ENCODE results near the gene PTGDS. TPM values are rescaled to one million over a fixed set of nuclear protein-coding genes. Genes with fewer than 3 reads are reported as not detected.
A peak's percentile ranks its signal among the peaks of the same experiment; 100 is the strongest.

The PTGDS gene
- total RNA-seq, 4 donors from 2014 or later: 1.2 to 21.5 (median 7.8) TPM

GRCh38 chr9:137019891-137020683 is 42.8 kb downstream of the PTGDS start:
- Histone ChIP-seq H3K9me3 (no peaks in the 10 kb centered on the region), H3K4me3 (no peak overlapping the region), H3K27me3 (no peaks in the 10 kb centered on the region), H3K27ac (no peak overlapping the region), H3K4me1 (peaks cover 0 to 25% (median 4%) of the 10 kb centered on the region in 4 donors), H3K36me3 (peaks cover 0 to 32% (median 0%) of the 10 kb centered on the region in 3 donors)
- DNase-seq: no peak
- TF ChIP-seq POLR2A (IDR thresholded peaks at IDR 0.05) (no peak), CTCF (IDR thresholded peaks at IDR 0.05) (no peak)

- Histone ChIP-seq H3K9me3 (no peaks in the 10 kb centered on the region), H3K27ac (peak overlapping the region in 1 of 4 donors; percentile 47), H3K27me3 (no peaks in the 10 kb centered on the region), H3K4me1 (peaks cover 0 to 33% (median 4%) of the 10 kb centered on the region in 4 donors), H3K36me3 (peaks cover 0 to 23% (median 0%) of the 10 kb centered on the region in 3 donors), H3K4me3 (no peak overlapping the region)
- DNase-seq: no peak
- TF ChIP-seq POLR2A (IDR thresholded peaks at IDR 0.05) (no peak), CTCF (IDR thresholded peaks at IDR 0.05) (no peak)
Measured at GRCh38 chr9:137020771-137021567, 43.7 kb downstream of the PTGDS start.

- peaks cover 0 to 17% (median 0%) of the 10 kb centered on the region in 3 donors for H3K36me3 ChIP-seq
- DNase-seq: no peak
- TF ChIP-seq CTCF (IDR thresholded peaks at IDR 0.05) (no peak), POLR2A (IDR thresholded peaks at IDR 0.05) (no peak)
- peak overlapping the region in 1 of 4 donors; percentile 47 for H3K27ac ChIP-seq
- H3K4me1 ChIP-seq: peaks cover 0 to 39% (median 4%) of the 10 kb centered on the region in 4 donors
- H3K27me3 ChIP-seq: no peaks in the 10 kb centered on the region
- no peak overlapping the region for H3K4me3 ChIP-seq
- no peaks in the 10 kb centered on the region for H3K9me3 ChIP-seq
Measured at GRCh38 chr9:137021568-137021978, 44.3 kb downstream of the PTGDS start.

- TF ChIP-seq CTCF (IDR thresholded peaks at IDR 0.05) (no peak), POLR2A (IDR thresholded peaks at IDR 0.05) (peak; percentile 77 to 87)
Measured at GRCh38 chr9:137021979-137022661, 44.8 kb downstream of the PTGDS start.

GRCh38 chr9:137022662-137023008 is 45.3 kb downstream of the PTGDS start:
- DNase-seq: no peak
- Histone ChIP-seq H3K9me3 (no peaks in the 10 kb centered on the region), H3K27me3 (no peaks in the 10 kb centered on the region), H3K4me1 (peaks cover 6 to 49% (median 8%) of the 10 kb centered on the region in 4 donors), H3K36me3 (peaks cover 0 to 6% (median 0%) of the 10 kb centered on the region in 3 donors), H3K4me3 (no peak overlapping the region), H3K27ac (peak overlapping the region in 3 of 4 donors; percentile 63 to 91 (median 86))
- TF ChIP-seq CTCF (IDR thresholded peaks at IDR 0.05): no peak
- no peak for TF ChIP-seq POLR2A (IDR thresholded peaks at IDR 0.05)

More at GRCh38 chr9:137021979-137022661, 44.8 kb downstream of the PTGDS start:
- no peaks in the 10 kb centered on the region for H3K9me3 ChIP-seq
- peaks cover 1 to 44% (median 5%) of the 10 kb centered on the region in 4 donors for H3K4me1 ChIP-seq
- peaks cover 0 to 12% (median 0%) of the 10 kb centered on the region in 3 donors for H3K36me3 ChIP-seq
- peak overlapping the region in 3 of 4 donors; percentile 63 to 91 (median 86) for H3K27ac ChIP-seq
- no peak overlapping the region for H3K4me3 ChIP-seq
- no peaks in the 10 kb centered on the region for H3K27me3 ChIP-seq
- peak; percentile 38 to 98 (median 96) for DNase-seq
